GM20000 (cell line): ENCODE results near the gene ENOSF1.
"Not testable (repeated sequence)": the region's sequence is repeated elsewhere in the genome, so short reads cannot be mapped to it uniquely, and the experiment has no call there.

Experiments used
- DNase-seq: peaks from one replicate; pipeline ENCODE4 v3.0.0; 2012; ENCODE audit warnings: low spot score
- TF ChIP-seq, protein P1 (sequence below): IDR thresholded peaks from 2 replicates; pipeline ENCODE4 v1.5.1; 2012; ENCODE audit warnings: mild to moderate bottlenecking, control low read depth; ENCODE audit errors: extremely low read depth, missing control alignments

The ENOSF1 gene

DNA sequence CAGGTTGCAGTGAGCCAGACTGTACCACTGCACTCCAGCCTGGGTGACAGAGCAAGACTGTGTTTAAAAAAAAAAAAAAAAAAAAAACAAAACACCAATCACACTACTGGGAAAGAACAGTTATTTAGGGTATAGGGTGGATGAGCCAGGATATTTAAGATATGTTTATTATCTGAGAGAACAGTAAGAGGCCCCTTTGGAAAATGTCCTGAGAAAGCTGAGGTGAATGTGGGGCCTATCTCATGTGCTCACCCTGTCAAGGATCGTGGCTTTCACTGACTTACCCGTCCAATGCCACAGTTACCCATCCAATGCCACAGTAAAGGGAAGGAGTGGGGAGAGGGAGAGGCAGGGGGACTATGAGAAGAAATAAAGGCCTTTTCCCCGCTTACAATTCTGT lies 19.9 kb upstream of the ENOSF1 start:
- TF ChIP-seq, protein P1, sequence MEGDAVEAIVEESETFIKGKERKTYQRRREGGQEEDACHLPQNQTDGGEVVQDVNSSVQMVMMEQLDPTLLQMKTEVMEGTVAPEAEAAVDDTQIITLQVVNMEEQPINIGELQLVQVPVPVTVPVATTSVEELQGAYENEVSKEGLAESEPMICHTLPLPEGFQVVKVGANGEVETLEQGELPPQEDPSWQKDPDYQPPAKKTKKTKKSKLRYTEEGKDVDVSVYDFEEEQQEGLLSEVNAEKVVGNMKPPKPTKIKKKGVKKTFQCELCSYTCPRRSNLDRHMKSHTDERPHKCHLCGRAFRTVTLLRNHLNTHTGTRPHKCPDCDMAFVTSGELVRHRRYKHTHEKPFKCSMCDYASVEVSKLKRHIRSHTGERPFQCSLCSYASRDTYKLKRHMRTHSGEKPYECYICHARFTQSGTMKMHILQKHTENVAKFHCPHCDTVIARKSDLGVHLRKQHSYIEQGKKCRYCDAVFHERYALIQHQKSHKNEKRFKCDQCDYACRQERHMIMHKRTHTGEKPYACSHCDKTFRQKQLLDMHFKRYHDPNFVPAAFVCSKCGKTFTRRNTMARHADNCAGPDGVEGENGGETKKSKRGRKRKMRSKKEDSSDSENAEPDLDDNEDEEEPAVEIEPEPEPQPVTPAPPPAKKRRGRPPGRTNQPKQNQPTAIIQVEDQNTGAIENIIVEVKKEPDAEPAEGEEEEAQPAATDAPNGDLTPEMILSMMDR = no peak
- DNase-seq = no peak

DNA sequence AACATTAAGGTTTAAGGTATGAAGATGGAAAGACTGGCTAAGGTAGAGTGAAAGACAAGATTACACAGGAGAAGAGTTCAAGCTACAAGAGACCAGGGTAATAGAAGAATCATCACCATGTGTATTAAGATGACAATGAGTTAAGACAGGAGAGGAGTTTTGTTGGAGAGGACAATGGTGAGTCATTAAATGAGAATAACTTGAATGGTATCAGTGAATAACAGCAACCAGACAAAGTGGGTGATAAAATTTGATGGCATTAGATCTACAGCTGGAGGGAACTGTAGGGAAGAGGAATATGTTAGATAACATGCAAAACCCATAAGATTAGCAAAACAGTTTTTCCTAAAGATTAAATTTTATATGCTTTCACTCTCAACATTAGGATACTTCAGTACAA lies 18.8 kb upstream of the ENOSF1 start:
- DNase-seq = no peak
- TF ChIP-seq, protein P1 = no peak

DNA sequence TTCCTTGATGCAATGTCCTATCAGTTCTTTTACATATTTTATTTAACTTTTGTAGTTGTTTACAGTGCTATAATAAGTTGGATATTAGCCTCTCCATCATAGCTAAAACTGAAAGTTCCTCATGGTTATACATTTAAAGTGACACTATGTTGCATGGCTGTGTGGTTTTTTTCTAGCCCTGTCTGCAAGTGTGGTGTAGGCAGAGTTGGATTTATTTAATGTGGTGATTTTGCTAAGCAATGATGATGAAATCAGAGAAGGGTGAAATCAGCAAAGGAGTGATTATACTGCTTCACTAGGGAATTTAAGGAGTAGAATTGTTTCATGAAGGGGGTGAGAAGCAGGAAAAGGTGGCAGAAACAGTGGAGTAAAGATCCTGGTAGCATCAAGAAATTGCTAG lies 18.3 kb upstream of the ENOSF1 start:
- no peak for DNase-seq
- TF ChIP-seq, protein P1 = no peak

DNA sequence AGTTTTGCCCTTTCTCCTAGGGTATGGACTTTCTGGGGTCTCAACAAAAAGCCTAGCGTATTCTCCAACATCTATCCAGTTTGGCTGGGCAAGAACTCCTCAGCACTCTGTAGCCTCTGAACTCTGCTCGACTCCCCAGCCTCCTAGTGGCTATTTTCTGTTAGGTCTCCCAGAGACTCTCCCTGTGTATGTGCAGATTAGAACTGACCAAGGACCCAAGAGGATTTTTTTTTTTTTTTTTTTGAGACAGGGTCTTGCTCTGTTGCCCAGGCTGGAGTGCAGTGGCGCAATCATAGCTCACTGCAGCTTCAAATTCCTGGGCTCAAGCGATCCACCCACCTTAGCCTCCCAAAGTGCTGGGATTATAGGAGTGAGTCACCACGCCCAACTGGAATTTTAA lies 17.7 kb upstream of the ENOSF1 start:
- DNase-seq = not testable (repeated sequence)

DNA sequence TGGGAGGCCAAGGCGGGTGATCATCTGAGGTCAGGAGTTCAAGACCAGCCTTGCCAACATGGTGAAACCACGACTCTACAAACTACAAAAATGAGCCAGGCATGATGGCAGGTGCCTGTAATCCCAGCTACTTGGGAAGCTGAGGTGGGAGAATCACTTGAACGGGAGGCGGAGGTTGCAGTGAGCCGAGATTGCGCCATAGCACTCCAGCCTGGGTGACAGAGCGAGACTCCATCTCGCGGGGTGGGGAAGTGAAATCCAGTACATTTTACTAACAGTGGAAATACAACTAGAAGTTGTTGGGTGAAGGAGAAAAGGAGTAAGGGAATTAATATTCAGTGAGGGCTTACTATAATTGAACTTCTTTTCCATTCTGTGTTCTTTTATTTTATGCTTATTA lies 13.2 kb upstream of the ENOSF1 start:
- no peak for DNase-seq
- TF ChIP-seq, protein P1 = no peak

DNA sequence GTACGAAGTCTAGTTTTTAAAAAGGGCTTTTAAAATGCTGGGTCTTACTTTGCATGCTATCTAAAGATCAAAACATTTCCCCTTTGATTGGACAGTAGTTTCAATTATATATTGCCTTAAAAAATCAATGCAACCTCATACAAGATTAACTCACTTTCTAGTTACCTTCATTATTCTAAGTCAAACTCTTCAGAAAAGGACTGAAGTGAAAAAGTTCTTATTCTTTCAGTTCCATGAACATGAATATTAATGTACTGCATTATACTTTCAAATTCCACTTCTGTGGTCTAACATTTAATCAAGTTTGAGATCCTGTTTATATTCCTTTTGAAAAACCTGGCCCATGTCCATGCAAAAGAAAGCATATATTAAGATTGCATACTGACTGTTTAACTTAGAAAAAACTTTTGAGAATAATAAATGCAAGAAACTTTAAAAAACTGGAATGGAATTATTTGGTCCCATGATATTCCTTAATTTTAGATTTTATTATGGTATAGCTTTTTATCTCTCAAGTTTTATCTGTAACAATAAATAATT lies 11.2 kb upstream of the ENOSF1 start:
- DNase-seq = no peak

DNA sequence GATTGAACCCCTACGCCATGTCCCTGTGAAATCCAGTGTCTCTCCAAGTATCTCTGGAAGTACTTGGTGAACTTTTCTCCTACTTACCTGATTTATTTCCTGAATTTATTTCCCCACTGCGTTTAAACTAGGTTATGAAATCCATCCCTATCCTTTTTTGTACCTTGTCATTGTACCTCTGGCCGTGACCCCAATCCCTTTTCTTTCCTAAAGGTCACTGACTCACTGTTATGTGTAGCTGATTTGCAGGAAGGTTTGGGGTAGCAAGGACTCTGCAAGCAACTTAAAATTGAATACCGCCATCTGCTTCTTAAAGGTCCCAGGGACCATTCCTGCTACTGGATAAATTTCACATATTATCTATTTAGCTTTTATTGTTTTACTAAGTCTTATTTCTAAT lies 4.6 kb upstream of the ENOSF1 start:
- DNase-seq = no peak
- TF ChIP-seq, protein P1 = no peak

More for the DNA sequence above, 11.2 kb upstream of the ENOSF1 start:
- TF ChIP-seq, protein P1 = no peak

DNA sequence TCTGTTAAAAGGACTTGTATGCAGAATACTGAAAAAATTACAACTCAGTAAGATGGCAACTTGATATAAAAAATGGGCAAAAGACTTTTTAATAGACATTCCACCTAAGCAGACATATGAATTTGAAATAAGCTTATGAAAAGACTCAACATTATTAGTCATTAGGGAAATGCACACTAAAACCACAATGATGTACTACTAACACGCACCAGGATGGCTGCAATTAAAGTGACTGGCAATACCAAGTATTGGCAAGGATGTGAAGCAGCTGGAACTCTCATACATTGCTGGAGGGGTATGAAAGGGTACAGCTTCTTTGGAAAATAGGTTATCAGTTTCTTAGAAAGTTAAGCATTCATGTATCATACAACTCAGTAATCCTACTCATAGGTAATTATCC lies 3.2 kb upstream of the ENOSF1 start:
- DNase-seq = no peak
- TF ChIP-seq, protein P1 = no peak
